HG03565 (cell line): ENCODE results near the gene TPPP.
"Not testable (repeated sequence)": the region's sequence is repeated elsewhere in the genome, so short reads cannot be mapped to it uniquely, and the experiment has no call there.

Source experiments
- ATAC-seq: cut with Tn5 transposase; IDR thresholded peaks from one replicate; pipeline ENCODE4 v1.9.1; 2021; ENCODE audit warnings: mild to moderate bottlenecking, moderate library complexity; ENCODE audit not compliant: unreplicated experiment

Gene TPPP

GRCh38 chr5:628351-629205, 64.6 kb downstream of the TPPP start:
- ATAC-seq = not testable (repeated sequence)

GRCh38 chr5:627840-628239, 65.3 kb downstream of the TPPP start:
- no peak for ATAC-seq

- ATAC-seq = no peak
Observed at GRCh38 chr5:626850-627249, 66.3 kb downstream of the TPPP start.

GRCh38 chr5:625516-625915, 67.6 kb downstream of the TPPP start:
- ATAC-seq = no peak

GRCh38 chr5:624951-625230, 68.3 kb downstream of the TPPP start:
- no peak for ATAC-seq

GRCh38 chr5:624118-624950, 68.8 kb downstream of the TPPP start:
- no peak for ATAC-seq

- ATAC-seq = no peak
Observed at GRCh38 chr5:623531-623930, 69.6 kb downstream of the TPPP start.

- ATAC-seq = no peak
Observed at GRCh38 chr5:622946-623522, 70.1 kb downstream of the TPPP start.

GRCh38 chr5:622359-622758, 70.8 kb downstream of the TPPP start:
- no peak for ATAC-seq

- ATAC-seq = no peak
Observed at GRCh38 chr5:621341-621761, 71.8 kb downstream of the TPPP start.

- no peak for ATAC-seq
Observed at GRCh38 chr5:620586-621180, 72.5 kb downstream of the TPPP start.

GRCh38 chr5:620152-620551, 73.0 kb downstream of the TPPP start:
- ATAC-seq = no peak

GRCh38 chr5:619444-619843, 73.7 kb downstream of the TPPP start:
- ATAC-seq = no peak

- no peak for ATAC-seq
Observed at GRCh38 chr5:618450-618849, 74.7 kb downstream of the TPPP start.

- no peak for ATAC-seq
Observed at GRCh38 chr5:617896-618295, 75.3 kb downstream of the TPPP start.

GRCh38 chr5:616484-617039, 76.6 kb downstream of the TPPP start:
- no peak for ATAC-seq

GRCh38 chr5:612498-613424, 80.4 kb downstream of the TPPP start:
- peak; percentile 22 for ATAC-seq

GRCh38 chr5:611731-612486, 81.2 kb downstream of the TPPP start, which contains the start of gene CEP72:
Gene CEP72 (plus strand): TSS chr5:612340. CDS start chr5:612362, 22 bp downstream.
- ATAC-seq = peak; percentile 62
